ENCODE measurements around the gene RNH1.

The RNH1 gene

GRCh38 chr11:506995-507726, at the start of gene RNH1:
Gene RNH1, minus strand, starts transcription at chr11:507242. Its CDS starts 5,080 bp downstream, at chr11:502162.
- DNase-seq, result peak; percentile 100

- no peak for DNase-seq
Observed at GRCh38 chr11:555780-556661, 49.0 kb upstream of the RNH1 start.

- no peak for DNase-seq
Observed at GRCh38 chr11:555227-555779, 48.3 kb upstream of the RNH1 start.

- DNase-seq, result peak; percentile 83
Observed at GRCh38 chr11:554428-555226, 47.6 kb upstream of the RNH1 start.

GRCh38 chr11:553988-554340, 46.9 kb upstream of the RNH1 start:
- DNase-seq, result no peak

- DNase-seq, result no peak
Observed at GRCh38 chr11:553083-553987, 46.3 kb upstream of the RNH1 start.

- DNase-seq, result no peak
Observed at GRCh38 chr11:551596-551995, 44.6 kb upstream of the RNH1 start.

GRCh38 chr11:551131-551530, 44.1 kb upstream of the RNH1 start:
- DNase-seq, result no peak

GRCh38 chr11:550746-551085, 43.7 kb upstream of the RNH1 start:
- no peak for DNase-seq

GRCh38 chr11:550021-550745, 43.1 kb upstream of the RNH1 start:
- DNase-seq, result no peak

GRCh38 chr11:548700-549603, 41.9 kb upstream of the RNH1 start:
- no peak for DNase-seq

GRCh38 chr11:545171-545570, 38.1 kb upstream of the RNH1 start:
- DNase-seq, result no peak

GRCh38 chr11:544817-545166, 37.8 kb upstream of the RNH1 start:
- DNase-seq, result no peak

GRCh38 chr11:541433-541885, 34.4 kb upstream of the RNH1 start:
- DNase-seq, result no peak

GRCh38 chr11:540583-541432, 33.8 kb upstream of the RNH1 start:
- no peak for DNase-seq

GRCh38 chr11:539971-540481, 33.0 kb upstream of the RNH1 start:
- no peak for DNase-seq

GRCh38 chr11:538431-539051, 31.5 kb upstream of the RNH1 start:
- no peak for DNase-seq

- no peak for DNase-seq
Observed at GRCh38 chr11:537622-538430, 30.8 kb upstream of the RNH1 start.
